ENCODE results near the gene GSAP.

DNA sequence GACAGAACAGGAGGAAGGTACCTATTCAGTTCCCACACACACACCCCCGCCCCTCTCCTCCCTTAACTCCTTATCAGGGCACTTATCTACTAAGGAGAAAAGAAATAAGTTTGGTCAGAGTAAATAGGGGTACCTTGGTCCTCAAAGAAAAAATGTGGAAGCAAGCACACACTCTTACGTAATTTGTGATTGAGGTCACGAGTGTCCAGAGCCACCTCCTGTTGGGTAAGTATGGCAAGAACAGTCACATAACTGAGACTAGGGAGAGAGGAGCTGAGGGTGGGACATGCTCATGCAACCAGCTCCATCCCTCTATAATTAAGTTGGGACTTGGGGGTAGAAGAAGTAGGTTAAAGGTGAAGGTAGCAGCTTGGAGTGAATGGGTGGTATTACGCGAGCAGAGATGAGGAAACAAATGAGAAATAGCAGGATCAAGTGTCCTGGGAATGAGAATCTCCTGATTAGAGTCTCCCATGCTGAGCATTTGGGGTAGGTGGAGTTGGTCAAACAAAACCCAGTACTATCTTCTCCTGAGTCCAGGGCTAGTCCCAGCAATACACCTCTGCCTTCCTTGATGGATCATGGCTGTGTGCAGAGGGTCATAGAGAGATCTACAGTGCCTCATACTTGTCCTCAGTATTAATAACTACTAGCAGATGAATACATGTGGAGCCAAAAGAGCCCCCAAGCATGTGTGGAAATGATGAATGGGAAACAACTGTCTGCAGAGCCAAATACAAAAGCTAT lies 77.1 kb downstream of the GSAP start:
- TF ChIP-seq CTCF (IDR thresholded peaks at IDR 0.05) (no peak), ZFX (IDR thresholded peaks at IDR 0.05; ENCODE audit: borderline replicate concordance) (no peak)
